SK-N-SH treated with all-trans-retinoic acid at 6 μM for 48 hours (cell line): ENCODE measurements around the gene CFC1.
"Not testable (repeated sequence)": the region's sequence is repeated elsewhere in the genome, so short reads cannot be mapped to it uniquely, and the experiment has no call there.

Source experiments
- CREB5 ChIP-seq: fragments of 250-450 bp; sonication (Bioruptor Pico); IDR thresholded peaks from 2 replicates; pipeline ENCODE4 v1.5.1; 2020; ENCODE audit warnings: low read depth, mild to moderate bottlenecking, moderate library complexity
- RARB ChIP-seq: fragments of 250-450 bp; sonication (Bioruptor Pico); IDR thresholded peaks from 2 replicates; pipeline ENCODE4 v1.8.0; 2021; ENCODE audit warnings: mild to moderate bottlenecking, moderate library complexity
- TCF4 ChIP-seq: fragments of 250-450 bp; sonication (Bioruptor Pico); IDR thresholded peaks from 2 replicates; pipeline ENCODE4 v1.8.0; 2021; ENCODE audit warnings: mild to moderate bottlenecking, moderate library complexity, borderline replicate concordance
- TOX ChIP-seq: fragments of 250-450 bp; sonication (Bioruptor Pico); IDR thresholded peaks from 2 replicates; pipeline ENCODE4 v1.8.0; 2021; ENCODE audit warnings: mild to moderate bottlenecking, moderate library complexity, borderline replicate concordance
- ZFP3 ChIP-seq: fragments of 250-450 bp; sonication (Bioruptor Pico); IDR thresholded peaks from 2 replicates; pipeline ENCODE4 v1.5.0; 2020; ENCODE audit warnings: mild to moderate bottlenecking, moderate library complexity
- ZFP30 ChIP-seq: fragments of 450-650 bp; formaldehyde crosslinking; IDR thresholded peaks from 2 replicates; pipeline ENCODE4 v1.5.0; 2022; ENCODE audit warnings: mild to moderate bottlenecking, moderate library complexity

DNA sequence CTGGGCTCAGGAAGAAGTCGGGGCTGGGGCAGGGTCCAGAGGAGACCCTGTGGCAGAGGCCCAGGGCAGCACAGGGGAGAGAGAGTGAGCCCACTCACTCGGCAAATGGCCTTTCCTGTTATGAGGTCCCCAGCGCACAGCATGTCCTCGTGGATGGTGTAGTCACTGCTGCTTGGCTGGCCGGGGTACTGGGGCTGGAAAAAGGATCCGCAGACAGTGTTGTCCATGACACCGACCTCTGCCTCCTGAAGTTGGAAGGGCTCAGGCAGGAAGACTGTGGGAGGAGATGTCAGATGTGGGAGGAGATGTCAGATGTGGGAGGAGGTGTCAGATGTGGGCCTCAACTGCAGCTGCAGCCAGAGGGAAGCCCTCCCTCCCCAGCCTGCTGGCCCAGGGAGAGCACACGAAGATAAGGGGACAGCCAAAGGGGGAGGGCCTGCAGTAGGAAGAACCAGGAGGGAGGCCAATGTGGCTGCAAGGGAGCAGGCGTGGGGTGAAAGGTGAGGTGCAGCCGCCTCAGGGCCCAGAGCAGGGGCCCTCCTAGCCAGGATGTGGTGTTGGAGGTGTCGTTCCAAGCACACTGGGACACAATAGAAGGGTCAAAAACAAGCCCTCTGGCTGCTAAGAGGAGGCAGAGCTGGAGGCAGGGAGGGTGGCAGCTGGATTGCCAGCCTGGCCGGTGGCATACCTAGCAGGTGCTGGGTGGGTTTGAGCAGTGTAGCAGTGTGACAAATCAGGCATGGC lies 55.4 kb downstream of the CFC1 start:
- not testable (repeated sequence) for TF ChIP-seq CREB5, ZFP30, TCF4, TOX, ZFP3, RARB (CRISPR knock-in tag)
